Panc1 (cell line): ENCODE data around the gene SULT1E1. TPM values are rescaled to one million over a fixed set of nuclear protein-coding genes. Genes with fewer than 3 reads are reported as not detected.
"Not testable (repeated sequence)": the region's sequence is repeated elsewhere in the genome, so short reads cannot be mapped to it uniquely, and the experiment has no call there.

Experiments
- ATAC-seq: fragments of 200-7000 bp; cut with Tn5 transposase; 2 replicates; pipeline ENCODE4 v1.9.1; 2020; ENCODE audit warnings: mild to moderate bottlenecking, moderate library complexity
- BruUV-seq: library from RNA; stranded (reverse); fragments of 400-500 nt; replicated peaks from 2 replicates; lab custom pipeline; 2021; lab: Mats Ljungman, UMichigan
- CTCF ChIA-PET: fragments of 300-600 bp; sonication (Branson Sonifier 250); formaldehyde crosslinking; loops from one replicate; lab custom pipeline; 2022; ENCODE audit warnings: antibody characterized with exemption; lab: Charles Lee
- POLR2A ChIA-PET: fragments of 300-600 bp; sonication (Branson Sonifier 250); formaldehyde crosslinking; loops from one replicate; lab custom pipeline; 2022; ENCODE audit warnings: antibody characterized with exemption; lab: Charles Lee
- DNase-seq: peaks from one replicate; pipeline ENCODE4 v3.0.0-alpha.2; 2010; ENCODE audit warnings: low read depth, low spot score
- H3K27ac ChIP-seq: 2 replicates; pipeline ENCODE4 v1.5.1; 2011; ENCODE audit warnings: mild to moderate bottlenecking, low read length, inconsistent platforms
- H3K27me3 ChIP-seq: fragments of 200-500 bp; sonication (Bioruptor generic); 2 replicates; pipeline ENCODE4 v1.6.0; 2014; ENCODE audit warnings: low read length, inconsistent platforms; ENCODE audit not compliant: control insufficient read depth, insufficient read depth
- H3K36me3 ChIP-seq: fragments of 200-500 bp; sonication (Bioruptor generic); 2 replicates; pipeline ENCODE4 v1.5.1; 2014; ENCODE audit warnings: inconsistent platforms, mild to moderate bottlenecking, low read length, moderate library complexity; ENCODE audit not compliant: control insufficient read depth, insufficient read depth
- H3K4me1 ChIP-seq: 2 replicates; pipeline ENCODE4 v1.5.1; 2011; ENCODE audit warnings: inconsistent platforms, mild to moderate bottlenecking, low read length, moderate library complexity; ENCODE audit not compliant: control insufficient read depth, insufficient read depth
- H3K4me3 ChIP-seq, 2 experiments: 2 replicates each; pipeline ENCODE4 v1.5.1; 2011 to 2012; ENCODE audit warnings: low read depth in 2 of 2, low read length in 2 of 2, mild to moderate bottlenecking in 2 of 2, inconsistent platforms in 1 of 2, moderate library complexity in 1 of 2
- H3K9me3 ChIP-seq: fragments of 200-500 bp; sonication (Bioruptor generic); 2 replicates; pipeline ENCODE4 v1.5.1; 2014; ENCODE audit warnings: low read depth, mild to moderate bottlenecking, inconsistent platforms, low read length, moderate library complexity; ENCODE audit not compliant: control insufficient read depth, insufficient read depth
- CTCF ChIP-seq: fragments of 450-650 bp; IDR thresholded peaks from 2 replicates; pipeline ENCODE4 v1.5.1; 2017; ENCODE audit warnings: mild to moderate bottlenecking
- POLR2AphosphoS5 ChIP-seq: IDR thresholded peaks from 2 replicates; pipeline ENCODE4 v1.6.1; 2012; ENCODE audit warnings: mild to moderate bottlenecking, low read depth, low read length, moderate library complexity
- REST ChIP-seq, 2 experiments: IDR thresholded peaks; 2 replicates each; pipeline ENCODE4 v1.6.1; 2011 to 2012; ENCODE audit warnings: low read depth in 2 of 2, control low read depth in 1 of 2, low read length in 1 of 2, mild to moderate bottlenecking in 1 of 2, moderate library complexity in 1 of 2; ENCODE audit not compliant: insufficient read depth in 1 of 2
- SIN3A ChIP-seq: IDR thresholded peaks from 2 replicates; pipeline ENCODE4 v1.6.1; 2012; ENCODE audit warnings: low read depth, mild to moderate bottlenecking, low read length, moderate library complexity, borderline replicate concordance; ENCODE audit not compliant: insufficient read depth
- TCF7L2 ChIP-seq: IDR thresholded peaks from 2 replicates; pipeline ENCODE4 v1.6.1; 2011; ENCODE audit warnings: mild to moderate bottlenecking, low read depth, low read length, inconsistent platforms
- in situ Hi-C: cut with HindIII; loops from 2 replicates; pipeline ENCODE4 v1.10.0; 2016; ENCODE audit warnings: low sequenced_read_pairs, low pct_unique_long_range_greater_than_20kb
- intact Hi-C: fragments of 100-400 bp; cut with micrococcal nuclease; formaldehyde crosslinking; loops from one replicate; pipeline ENCODE4 v1.10.0; 2022; ENCODE audit not compliant: unreplicated experiment
- total RNA-seq: library from RNA; stranded (reverse); gene quantifications from one replicate; pipeline ENCODE4 v1.2.1, GENCODE V29; 2021; ENCODE audit not compliant: unreplicated experiment

Gene SULT1E1
- total RNA-seq, 1 experiment from 2014 or later = not detected

GRCh38 chr4:69825056-69825455 is 34.9 kb downstream of the SULT1E1 start:
- POLR2A ChIA-PET, ATAC-seq, H3K4me1 ChIP-seq, CTCF ChIA-PET, intact Hi-C loops, DNase-seq, H3K27ac ChIP-seq, H3K9me3 ChIP-seq, BruUV-seq, in situ Hi-C loops, H3K4me3 ChIP-seq, H3K27me3 ChIP-seq, H3K36me3 ChIP-seq: not testable (repeated sequence)

- BruUV-seq = no TSS peak
- TF ChIP-seq SIN3A = no peak
- no peak for TF ChIP-seq REST (IDR thresholded peaks at IDR 0.05; ENCODE audit: insufficient read depth in 1 of 2, low read depth in 2 of 2, low read length in 1 of 2)
- no peak for TF ChIP-seq TCF7L2
- peak; percentile 21; the same call in 1 of the 2 replicates for TF ChIP-seq CTCF
- H3K4me3 ChIP-seq = no peak overlapping the region
- no peak for ATAC-seq
- no peak for DNase-seq
- in situ Hi-C loops = no loop called here
- H3K9me3 ChIP-seq = no peaks in the 10 kb centered on the region
- H3K36me3 ChIP-seq = no peaks in the 10 kb centered on the region
- H3K27me3 ChIP-seq = no peaks in the 10 kb centered on the region
- no peaks in the 10 kb centered on the region for H3K4me1 ChIP-seq
- intact Hi-C loops = no loop called here
- POLR2A ChIA-PET = no interaction called here
- CTCF ChIA-PET = no interaction called here
- no peak overlapping the region for H3K27ac ChIP-seq
These were observed 36.3 kb downstream of the SULT1E1 start for GRCh38 chr4:69823481-69824186.

GRCh38 chr4:69823048-69823447 is 36.9 kb downstream of the SULT1E1 start:
- no TSS peak for BruUV-seq

More at GRCh38 chr4:69823048-69823447, 36.9 kb downstream of the SULT1E1 start:
- in situ Hi-C loops = no loop called here
- no peak for TF ChIP-seq SIN3A
- TF ChIP-seq TCF7L2 = no peak
- TF ChIP-seq CTCF = no peak
- TF ChIP-seq REST (IDR thresholded peaks at IDR 0.05; ENCODE audit: insufficient read depth in 1 of 2, low read depth in 2 of 2, low read length in 1 of 2) = no peak
- no peak for TF ChIP-seq POLR2AphosphoS5
- Histone ChIP-seq H3K9me3 (no peaks in the 10 kb centered on the region), H3K27ac (no peak overlapping the region), H3K4me1 (no peaks in the 10 kb centered on the region), H3K4me3 (no peak overlapping the region), H3K36me3 (no peaks in the 10 kb centered on the region), H3K27me3 (no peaks in the 10 kb centered on the region)
- ATAC-seq = no peak
- DNase-seq = no peak
- ChIA-PET CTCF (no interaction called here), POLR2A (no interaction called here)
- intact Hi-C loops = no loop called here
